A549 treated with CpdA at 1 μM for 4 hours (cell line): Measurements from ENCODE around the gene NRBF2. TPM values are rescaled to one million over a fixed set of nuclear protein-coding genes. Genes with fewer than 3 reads are reported as not detected.

Experiments used
- total RNA-seq: library from RNA; stranded (reverse); fragments of 200-300 nt; extraction: Qiagen RNA extraction; gene quantifications from 5 replicates; pipeline ENCODE4 v1.2.3, GENCODE V29; 2022; ENCODE audit warnings: low read depth

Gene NRBF2
- total RNA-seq = 19.3 to 26.6 TPM (median 20.4 TPM) in 5 replicates

DNA sequence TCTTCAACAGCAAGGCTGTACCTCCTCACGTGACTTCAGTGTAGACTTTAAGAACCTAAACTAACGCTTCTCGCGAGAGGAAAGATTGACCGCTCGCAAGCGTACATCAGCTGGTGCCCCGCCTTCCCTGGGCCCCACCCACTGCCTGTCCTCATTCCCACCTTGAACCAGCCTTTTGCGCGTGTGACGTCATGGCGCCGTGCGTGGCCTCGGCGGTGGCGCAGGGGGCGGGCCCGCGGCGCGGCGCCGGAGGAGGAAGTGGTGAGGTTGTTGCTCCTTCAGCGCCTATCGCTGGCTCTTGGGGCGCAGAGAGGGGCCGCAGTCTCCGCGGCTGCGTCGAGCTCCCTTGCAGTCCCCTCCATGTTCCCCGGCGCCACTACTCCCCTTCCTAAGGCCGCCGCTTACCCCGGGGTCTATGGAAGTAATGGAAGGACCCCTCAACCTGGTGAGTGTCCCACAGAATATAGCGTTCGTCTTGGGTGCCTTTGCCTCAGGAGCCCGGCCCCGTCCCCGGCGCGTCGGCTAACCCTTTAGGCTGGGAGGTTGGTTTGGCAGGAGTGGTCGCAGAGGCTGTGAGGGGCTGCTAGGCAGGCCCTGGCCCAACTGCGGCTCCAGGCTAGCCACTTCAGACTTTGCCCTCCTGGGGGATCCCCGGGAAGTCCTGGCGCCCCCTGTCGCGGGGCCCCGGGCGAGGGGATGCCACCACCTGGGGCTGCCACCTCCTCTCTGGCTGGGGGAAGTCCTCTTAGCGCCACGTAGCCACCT, at the start of gene NRBF2:
Gene NRBF2 (plus strand): TSS at position 273 of the 765 bp plus-strand sequence. CDS start 143 bp downstream, at position 416.

